ENCODE results near the gene RPL28.

The RPL28 gene

DNA sequence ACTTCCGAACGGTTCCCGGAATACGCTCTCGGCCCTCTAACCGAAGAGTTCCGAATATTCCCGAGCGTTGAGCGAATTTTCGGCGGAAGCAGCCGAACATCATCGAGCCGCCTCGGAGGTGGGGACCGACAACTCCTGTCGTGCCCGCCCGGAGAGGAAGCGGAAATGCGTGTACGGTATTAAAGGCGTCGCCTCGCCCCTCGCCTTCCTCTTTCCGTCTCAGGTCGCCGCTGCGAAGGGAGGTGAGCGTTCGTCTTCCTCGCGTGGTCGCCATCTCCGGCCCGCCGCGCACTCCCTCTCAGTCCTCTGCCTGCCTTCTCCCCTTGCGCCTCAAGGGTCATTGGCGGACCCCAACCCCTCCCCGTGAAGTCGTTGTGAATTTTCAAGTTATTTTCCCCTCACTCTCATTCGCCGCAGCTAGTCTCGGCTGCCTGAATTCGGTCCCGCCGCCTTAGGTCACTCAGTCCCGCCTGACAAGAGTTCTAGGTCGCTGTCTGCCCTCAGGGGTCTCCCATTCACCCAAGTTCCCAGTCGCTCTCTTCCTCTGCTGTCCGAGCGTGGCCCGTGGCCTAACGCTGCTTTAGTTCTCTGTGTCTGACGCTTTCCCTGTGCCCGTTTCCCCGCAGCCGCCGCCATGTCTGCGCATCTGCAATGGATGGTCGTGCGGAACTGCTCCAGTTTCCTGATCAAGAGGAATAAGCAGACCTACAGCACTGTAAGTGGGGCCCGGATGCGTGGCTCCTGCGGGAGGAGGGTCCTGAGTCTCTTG lies at the start of gene RPL28:
Gene RPL28 (plus strand): TSS at position 209 of the 769 bp plus-strand sequence. CDS start 426 bp downstream, at position 635.
- in situ Hi-C loops (cut with MboI; ENCODE audit: low sequenced_read_pairs), result no loop called here

DNA sequence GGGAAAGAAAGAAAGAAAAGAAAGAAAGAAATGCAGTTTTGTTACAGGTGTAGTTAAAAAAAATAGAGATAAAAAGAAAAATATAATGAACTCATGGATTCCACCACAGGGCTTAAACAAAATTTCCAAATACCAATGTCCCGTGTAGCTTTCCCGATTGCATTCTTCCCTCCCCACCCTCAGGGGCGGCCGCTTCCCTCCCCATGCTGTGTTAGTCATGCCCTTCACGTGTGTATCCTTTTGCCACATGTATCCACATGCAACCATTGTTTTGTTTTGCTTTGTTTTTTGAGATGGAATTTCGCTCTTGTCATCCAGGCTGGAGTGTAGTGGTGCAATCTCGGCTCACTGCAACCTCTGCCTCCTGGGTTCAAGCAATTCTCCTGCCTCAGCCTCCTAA lies 49.6 kb upstream of the RPL28 start:
- in situ Hi-C loops (cut with MboI; ENCODE audit: low sequenced_read_pairs), result no loop called here

DNA sequence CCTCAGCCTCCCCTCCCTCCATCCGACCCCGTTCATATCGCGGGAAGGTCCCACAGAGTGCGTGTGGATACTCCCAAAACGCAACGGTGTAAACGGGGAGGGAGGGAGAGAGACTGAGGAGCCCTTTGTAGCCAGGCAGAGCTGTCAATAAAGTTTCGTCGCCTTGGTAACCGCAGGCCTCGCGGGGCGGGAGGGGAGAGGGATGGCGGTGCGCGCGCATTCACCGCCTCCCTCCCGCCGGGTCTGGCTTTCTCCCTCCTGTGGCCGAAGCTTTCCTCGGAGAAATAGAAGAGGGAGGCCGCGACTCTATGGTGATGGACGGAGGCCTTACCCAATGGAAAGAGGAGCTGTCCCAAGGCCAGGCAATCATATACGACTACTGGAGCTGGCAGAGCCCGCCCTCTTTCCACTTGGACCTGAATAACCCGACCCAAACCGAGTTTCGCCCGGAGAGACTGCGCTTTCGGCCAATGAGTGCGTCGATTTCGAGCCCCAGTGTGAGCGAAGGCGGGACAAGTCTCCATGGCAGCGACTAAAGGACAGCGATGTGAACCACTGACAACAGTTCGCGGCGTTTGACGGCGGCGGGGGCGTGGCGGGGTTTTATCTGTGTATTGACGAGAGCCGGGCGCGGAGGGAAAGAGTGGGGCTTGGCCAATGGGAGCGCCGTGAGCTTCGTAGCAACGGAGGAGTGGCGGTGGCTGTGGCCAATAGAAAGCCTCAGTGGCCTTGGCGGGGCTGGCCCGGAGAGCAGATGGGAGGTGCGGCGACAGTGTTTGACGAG lies 46.4 kb upstream of the RPL28 start, which contains the start of gene KMT5C:
Gene KMT5C (plus strand): TSS at position 772 of the 784 bp plus-strand sequence. CDS start 2,061 bp downstream, outside the sequence.
- in situ Hi-C loops (cut with MboI; ENCODE audit: low sequenced_read_pairs), result no loop called here

DNA sequence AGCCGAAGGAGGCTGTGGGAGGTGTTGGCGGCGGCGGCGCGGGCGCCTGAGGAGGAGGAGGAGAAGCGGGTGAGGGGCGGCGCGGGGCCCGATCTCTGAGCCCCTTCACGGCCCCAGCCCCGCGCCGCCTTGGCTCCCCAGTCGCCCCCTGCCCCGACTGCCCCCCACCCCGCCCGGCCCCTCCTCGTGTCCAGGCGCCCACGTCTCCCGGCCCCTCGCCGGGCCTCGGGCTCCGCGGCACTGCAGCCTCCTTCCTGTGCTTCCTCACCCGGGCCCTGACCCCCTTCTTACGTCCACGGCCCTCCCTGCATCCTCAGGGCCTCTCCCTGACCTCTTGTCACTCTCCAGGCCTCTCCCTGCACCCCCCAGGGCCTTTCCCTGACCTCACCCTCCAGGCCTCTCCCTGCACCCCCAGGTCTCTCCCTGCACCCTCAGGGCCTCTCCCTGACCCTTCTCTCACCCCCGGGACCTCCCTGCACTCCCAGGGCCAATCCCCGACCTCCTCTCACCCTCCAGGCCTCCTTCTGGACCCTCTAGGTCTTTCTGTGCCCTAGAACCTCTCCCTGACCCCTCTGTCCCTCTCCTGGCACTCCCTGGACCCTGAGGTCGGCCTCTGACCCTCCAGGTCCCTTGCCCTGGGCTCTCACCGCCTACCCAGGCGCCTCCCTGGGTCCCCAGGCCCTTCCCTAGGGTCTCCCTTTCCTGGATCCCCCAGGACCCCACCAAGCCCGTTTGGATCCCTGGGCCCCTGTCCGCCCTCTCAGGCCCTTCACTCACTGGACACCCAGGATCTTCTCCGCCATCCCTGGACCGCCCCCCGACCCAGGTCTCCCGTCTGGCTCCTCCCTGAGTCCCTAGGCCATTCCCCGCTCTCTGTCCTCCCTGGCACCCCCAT lies 45.6 kb upstream of the RPL28 start:
- in situ Hi-C loops (cut with MboI; ENCODE audit: low sequenced_read_pairs), result no loop called here

DNA sequence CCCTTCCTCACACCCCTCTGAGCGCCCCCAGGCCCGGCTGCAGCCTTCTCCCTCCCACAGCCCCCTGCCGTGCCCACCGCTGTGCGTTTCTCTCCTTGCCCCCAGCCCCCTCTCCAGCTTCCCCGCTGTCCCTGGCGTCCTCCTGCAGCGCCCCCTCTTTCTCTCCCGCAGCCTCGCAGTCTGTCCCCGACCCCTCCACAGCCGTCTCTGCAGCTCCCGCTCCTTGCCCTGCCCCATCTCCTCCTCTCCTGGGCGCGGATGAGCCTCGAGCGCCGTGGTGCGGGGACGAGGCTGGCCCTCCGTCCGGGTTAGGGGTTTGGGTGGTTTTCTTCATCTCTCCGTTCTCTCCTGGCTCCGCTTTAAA lies 45.0 kb upstream of the RPL28 start:
- in situ Hi-C loops (cut with MboI; ENCODE audit: low sequenced_read_pairs), result no loop called here

DNA sequence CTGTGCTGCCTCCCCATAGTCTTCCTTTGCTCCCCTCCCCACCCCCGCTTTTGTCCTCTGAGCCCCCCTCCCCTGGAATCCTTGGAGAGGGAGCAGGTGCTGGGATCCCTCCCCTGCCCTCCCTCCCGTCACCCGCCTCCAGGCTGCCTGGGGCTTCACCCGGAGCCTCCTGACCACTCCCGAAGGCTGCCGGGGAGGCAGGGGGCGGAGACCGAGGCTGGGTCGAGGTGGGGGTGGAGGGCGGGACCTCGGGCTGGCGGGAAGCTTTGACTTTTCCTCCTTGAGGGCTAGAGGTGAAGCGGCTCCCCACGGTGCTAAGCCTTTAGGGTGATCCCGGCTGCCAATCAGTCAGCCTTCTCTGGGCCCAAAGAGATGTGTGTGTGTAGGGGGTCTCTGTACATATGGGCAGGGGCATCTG lies 44.6 kb upstream of the RPL28 start:
- in situ Hi-C loops (cut with MboI; ENCODE audit: low sequenced_read_pairs), result no loop called here

DNA sequence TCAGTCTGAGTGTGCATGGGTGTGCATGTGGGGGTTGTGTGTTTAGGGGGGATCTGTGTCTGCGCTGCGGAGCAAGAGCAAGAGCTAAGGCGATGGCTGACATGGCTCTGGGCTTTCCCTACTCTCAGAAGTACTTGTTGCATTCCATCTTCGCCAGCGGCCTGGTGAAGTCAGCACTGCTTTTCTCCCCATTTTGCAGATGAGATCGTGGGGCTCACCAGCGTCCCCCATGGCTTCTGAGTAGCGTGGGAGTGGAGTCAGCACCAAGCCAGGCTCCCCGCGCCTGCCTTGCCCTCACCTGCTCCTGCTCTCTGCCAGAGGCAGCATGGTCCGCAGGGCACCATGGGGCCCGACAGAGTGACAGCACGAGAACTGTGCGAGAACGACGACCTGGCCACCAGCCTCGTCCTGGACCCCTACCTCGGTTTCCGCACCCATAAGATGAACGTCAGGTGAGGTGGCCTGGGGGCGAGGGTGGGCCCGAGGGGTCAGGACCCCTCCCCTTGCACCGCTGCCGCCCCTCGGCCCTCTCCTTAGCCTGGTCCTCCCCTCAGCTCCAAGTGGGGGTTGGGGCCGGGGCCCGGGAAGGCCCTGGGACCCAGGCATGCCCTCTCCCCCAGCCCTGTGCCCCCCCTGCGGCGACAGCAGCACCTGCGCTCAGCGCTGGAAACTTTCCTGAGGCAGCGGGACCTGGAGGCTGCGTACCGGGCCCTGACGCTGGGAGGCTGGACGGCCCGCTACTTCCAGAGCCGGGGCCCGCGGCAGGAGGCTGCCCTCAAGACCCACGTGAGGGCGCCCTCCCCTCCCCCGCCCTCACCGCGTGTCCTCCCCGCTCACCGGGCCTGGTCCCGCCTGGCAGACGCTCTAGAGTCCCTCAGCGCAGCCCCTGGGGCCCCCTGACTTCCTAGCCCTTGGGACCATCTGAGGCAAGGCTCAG lies 43.9 kb upstream of the RPL28 start:
- in situ Hi-C loops (cut with MboI; ENCODE audit: low sequenced_read_pairs), result no loop called here

DNA sequence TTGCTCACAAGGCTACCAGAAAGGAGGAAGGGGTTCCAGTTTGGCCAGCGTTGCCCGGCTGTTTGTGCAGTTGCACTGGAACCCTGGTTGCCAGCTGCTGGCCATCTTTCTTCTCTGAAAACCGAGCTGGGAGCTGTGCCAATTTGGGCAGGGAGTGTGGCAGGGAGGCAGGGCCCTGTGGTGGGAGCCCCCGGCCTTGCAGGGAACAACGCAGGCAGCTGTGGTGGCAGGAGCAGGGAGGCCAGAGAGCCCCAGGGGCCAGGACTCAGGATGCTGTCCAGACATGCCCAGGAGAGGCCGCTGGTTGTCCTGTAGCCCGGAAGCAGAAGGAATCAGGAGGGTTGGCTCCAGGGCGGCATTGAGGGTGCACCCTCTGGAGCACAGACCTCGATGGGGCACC lies 41.3 kb upstream of the RPL28 start:
- in situ Hi-C loops (cut with MboI; ENCODE audit: low sequenced_read_pairs), result no loop called here

DNA sequence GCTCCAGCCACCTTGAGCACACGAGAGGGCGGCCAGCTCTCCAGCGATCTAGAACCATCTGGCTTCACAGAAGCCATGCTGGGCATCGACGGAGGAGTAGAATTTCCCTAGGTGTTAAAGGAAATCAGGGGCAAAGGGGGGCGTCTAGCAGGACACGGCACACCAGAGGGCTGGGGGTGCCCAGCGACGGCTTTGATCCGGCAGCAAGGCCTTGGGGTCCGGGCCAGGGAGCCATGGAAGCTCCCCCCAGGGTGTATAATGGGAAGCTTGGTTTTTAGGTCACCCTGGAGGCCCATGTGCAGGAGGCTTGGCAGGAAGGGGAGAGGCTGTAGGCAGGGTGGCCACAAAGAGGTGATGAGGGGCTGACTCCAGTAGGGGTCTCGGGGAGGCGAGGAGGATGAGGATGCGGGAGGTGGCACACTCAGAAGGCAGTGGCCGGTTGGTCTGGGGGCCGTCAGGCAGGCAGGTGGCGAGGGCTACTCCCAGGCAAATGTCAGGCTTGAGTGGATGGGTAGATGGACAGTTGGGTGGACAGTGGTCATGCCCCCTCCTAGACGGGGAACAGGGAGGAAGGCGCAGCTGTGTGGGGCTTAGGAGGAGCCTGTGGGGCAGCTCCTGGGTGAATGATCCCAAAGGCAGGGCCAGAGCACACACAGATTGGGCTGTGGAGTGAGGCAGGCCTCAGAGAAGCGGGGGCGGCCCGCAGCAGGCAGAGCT lies 40.5 kb upstream of the RPL28 start:
- in situ Hi-C loops (cut with MboI; ENCODE audit: low sequenced_read_pairs), result no loop called here

DNA sequence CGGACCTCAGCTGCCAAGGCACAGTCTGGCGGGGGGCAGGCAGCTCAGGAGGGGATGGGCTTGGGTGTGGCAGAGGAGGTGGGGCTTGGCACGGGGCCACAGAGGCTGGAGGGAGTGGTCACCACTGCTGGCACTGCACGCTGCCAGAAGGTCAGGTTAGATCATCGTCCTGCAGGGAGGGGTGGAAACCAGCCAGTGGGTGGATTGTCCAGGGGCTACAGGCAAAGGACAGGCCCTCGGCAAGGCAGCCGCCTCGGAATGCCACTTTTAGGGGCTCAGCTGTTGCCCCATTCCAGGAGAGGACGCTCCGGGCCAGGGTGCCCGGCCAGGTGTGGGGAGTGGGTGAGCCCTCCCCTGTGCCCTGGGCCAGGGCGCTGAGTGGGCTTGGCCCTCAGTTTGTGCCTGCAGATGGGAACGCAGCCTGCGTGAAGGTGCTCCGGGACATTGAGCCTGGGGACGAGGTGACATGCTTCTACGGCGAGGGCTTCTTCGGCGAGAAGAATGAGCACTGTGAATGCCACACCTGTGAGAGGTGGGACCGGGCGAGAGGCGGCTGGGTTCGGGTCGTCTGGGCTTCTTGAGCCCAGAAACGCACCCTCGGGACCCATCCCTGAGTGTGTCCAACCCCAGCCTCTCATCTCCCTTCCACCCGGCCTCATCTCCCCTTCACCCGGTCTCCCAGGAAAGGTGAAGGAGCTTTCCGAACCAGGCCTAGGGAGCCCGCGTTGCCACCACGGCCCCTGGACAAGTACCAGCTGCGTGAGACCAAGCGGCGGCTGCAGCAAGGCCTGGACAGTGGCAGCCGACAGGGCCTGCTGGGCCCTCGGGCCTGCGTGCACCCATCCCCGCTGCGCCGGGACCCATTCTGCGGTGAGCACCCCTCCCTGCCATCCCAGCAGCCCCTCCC lies 39.7 kb upstream of the RPL28 start:
- in situ Hi-C loops (cut with MboI; ENCODE audit: low sequenced_read_pairs), result no loop called here

DNA sequence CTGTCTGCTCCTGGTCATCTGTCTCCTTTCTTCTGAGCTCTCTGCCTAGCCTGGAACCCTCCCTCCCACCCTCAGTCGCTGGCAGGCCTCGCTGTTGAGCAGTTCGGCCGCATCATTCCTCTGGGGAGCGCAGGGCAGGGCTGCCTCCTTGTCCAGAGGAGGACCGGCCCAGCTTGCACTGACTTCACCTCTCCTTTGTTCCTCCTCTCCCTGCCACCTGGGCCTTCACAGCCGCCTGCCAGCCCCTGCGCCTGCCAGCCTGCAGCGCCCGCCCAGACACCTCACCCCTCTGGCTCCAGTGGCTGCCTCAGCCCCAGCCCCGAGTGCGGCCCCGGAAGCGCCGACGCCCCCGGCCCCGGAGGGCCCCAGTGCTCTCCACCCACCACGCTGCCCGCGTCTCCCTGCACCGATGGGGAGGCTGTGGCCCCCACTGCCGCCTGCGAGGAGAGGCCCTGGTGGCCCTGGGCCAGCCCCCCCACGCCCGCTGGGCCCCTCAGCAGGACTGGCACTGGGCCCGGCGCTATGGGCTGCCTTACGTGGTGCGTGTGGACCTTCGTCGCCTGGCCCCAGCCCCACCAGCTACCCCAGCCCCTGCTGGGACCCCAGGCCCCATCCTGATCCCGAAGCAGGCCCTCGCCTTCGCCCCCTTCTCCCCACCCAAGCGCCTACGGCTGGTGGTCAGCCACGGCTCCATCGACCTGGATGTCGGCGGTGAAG lies 38.8 kb upstream of the RPL28 start:
- in situ Hi-C loops (cut with MboI; ENCODE audit: low sequenced_read_pairs), result no loop called here

DNA sequence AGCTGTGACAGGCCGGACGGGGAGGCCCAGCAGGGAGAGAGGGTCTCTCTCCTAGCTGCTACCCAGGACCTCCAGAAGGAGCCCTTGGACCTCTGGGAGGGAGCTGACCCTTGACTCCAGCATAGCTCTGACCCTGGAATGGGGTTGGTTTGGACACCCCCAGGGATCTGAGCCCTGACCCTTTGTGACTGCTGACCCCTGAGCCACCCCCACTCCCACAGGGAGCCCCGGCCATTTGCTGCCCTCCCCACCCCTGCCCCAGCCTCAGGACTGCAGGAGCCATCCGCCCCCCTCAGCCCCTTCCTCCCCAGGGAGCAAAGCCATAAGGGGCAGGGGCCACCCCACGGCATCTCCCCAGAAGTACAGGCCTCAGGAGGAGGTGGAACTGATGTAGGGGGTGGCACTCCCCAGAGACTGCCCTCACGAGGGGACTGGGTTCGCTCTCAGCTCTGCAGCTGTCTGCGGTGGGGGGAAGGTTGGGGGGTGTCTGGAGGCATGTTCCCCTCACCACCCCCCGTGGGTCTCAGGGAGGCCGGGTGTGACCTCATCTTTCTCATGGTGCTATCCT lies 38.2 kb upstream of the RPL28 start:
- in situ Hi-C loops (cut with MboI; ENCODE audit: low sequenced_read_pairs), result no loop called here

DNA sequence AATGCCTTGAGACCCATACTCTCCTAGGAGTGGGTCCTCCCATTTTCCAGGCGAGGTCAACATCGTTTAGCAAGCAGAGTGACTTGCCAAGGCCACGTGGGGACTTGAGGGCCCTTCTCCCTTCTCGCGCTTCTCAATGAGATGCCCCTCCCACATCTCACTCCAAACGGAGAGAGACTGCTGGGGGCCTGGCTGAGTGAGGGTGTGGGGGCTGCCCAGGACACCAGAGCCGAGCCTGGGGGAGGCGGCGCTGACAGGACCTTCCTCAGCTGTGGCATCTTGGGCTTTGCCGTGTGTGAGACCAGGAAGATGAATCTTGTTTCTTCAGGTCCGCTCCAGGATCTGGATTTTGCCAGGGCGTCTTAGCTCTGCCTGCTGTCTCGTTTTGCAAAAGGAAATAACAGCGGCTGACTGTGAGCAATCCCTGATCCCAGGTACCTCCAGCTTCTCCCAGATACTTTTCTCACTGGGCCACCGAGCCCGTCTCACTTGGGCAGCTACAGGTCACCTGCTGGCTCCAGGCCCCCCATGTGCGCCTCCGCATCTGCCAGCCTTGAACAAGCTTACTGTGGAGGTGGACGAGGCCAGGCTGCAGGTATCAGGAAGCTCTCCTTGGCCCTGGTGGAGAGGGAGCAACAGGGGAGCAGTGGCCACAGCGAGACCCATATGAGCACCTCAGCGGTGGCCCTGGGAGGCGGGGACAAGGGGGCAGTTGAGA lies 37.3 kb upstream of the RPL28 start:
- in situ Hi-C loops (cut with MboI; ENCODE audit: low sequenced_read_pairs), result no loop called here

DNA sequence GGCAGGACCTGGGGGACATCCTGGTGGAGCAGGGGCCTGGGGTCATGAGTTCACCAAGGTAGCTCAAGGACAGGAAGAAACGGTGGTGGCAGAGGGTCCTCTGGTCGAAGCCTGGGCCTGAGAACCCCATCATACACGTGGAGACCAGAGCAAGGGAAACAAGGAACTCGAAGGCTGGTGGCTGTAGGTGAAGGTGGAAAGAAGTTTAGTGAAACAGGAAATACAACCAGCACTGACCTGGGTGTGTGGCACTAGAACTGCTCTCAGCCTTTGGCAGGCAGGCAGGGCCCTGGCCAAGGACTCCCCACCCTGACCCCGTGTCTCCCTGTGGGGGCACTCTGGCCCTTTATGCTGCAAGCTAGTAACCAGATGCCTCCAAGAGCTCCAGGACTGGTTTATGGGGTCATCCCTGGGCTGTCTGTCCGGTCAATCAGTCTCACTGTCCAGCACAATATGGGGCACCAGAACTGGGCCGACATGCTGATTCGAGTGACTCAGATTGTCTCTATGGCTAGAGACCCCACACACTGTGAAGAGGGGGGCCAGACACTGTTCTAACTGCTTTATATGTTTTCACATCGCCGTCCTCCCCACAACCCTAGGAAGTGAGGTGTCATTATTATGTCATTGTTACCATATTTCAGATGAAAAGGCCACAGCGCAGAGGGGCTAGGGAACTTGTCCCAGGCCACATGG lies 35.0 kb upstream of the RPL28 start:
- in situ Hi-C loops (cut with MboI; ENCODE audit: low sequenced_read_pairs), result no loop called here

DNA sequence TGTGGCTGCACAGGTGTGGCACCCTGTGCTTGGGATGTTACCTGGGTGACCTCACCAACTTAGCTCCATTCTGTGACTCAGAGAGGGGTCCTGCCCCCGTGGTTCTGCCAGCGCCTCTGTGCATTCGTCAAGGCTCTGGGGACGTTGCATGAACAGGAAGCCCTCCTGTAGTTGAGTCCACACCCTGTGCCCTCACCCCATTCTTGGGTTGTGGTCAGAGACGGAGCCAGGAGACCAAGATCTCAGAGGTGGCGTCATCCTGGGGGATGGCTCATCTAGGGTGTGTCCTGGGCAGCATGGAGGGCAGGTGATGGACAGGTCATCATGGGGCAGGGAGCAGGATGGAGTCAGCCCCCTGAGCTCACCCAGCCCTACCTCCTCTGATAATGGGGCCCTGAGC lies 33.7 kb upstream of the RPL28 start:
- in situ Hi-C loops (cut with MboI; ENCODE audit: low sequenced_read_pairs), result no loop called here

DNA sequence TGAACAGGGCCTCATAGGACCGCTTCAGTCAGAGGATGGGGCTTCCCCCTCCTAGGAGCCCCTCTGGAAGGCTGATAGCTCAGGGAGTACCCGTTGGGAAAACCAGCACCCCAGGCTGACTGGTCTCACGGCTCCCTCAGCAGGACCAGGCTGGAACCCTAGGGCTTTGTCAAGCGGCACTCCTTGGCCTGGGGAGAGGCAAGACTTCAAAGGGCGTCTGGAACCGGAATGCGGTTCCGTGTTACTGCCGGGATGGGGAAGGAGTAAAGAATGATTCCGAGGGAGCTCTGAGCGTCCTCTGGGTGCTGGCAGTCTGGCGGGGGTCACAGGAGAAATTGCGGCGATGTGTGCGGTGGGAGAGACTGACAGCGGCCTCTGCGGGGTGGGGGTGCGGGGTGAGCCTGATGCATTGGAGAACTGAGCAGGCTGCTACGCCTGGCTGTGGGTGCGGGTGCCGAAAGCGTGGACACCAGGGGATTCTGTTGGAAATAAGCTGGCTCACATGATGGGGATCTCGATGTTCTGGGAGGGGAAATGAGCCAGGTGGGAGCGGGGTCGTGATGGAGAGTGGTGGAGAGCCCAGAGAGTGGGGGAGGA lies 33.1 kb upstream of the RPL28 start:
- in situ Hi-C loops (cut with MboI; ENCODE audit: low sequenced_read_pairs), result no loop called here
